OCI-LY7 (cell line): ENCODE data around the gene PGBD1. TPM values are rescaled to one million over a fixed set of nuclear protein-coding genes. Genes with fewer than 3 reads are reported as not detected.

ENCODE experiments used
- BruUV-seq: library from RNA; stranded (reverse); fragments of 400-500 nt; replicated peaks from 2 replicates; lab custom pipeline; 2021; lab: Mats Ljungman, UMichigan
- CTCF ChIA-PET: fragments of 300-600 bp; sonication (Branson Sonifier 250); formaldehyde crosslinking; loops from one replicate; lab custom pipeline; 2022; ENCODE audit warnings: antibody characterized with exemption; ENCODE audit not compliant: unreplicated experiment; lab: Charles Lee
- POLR2A ChIA-PET: fragments of 300-600 bp; sonication (Branson Sonifier 250); formaldehyde crosslinking; loops from one replicate; lab custom pipeline; 2022; ENCODE audit warnings: antibody characterized with exemption; lab: Charles Lee
- DNase-seq: peaks from one replicate; pipeline ENCODE4 v3.0.0-alpha.2; 2015; ENCODE audit warnings: low spot score
- H2AFZ ChIP-seq: fragments of 200-600 bp; sonication (generic), shearing (Covaris generic); 2 replicates; pipeline ENCODE4 v1.6.1; 2014; ENCODE audit warnings: mild to moderate bottlenecking, antibody characterized with exemption, low read length, moderate library complexity
- H3K27ac ChIP-seq: fragments of 200-600 bp; sonication (generic); 2 replicates; pipeline ENCODE4 v1.5.1; 2014; ENCODE audit warnings: mixed run types, low read depth, mild to moderate bottlenecking, moderate library complexity, low read length, inconsistent platforms; ENCODE audit not compliant: poor library complexity, severe bottlenecking
- H3K36me3 ChIP-seq: fragments of 200-600 bp; sonication (generic); 2 replicates; pipeline ENCODE4 v1.6.1; 2014; ENCODE audit warnings: mild to moderate bottlenecking, antibody characterized with exemption, low read length, moderate library complexity, mixed read lengths; ENCODE audit not compliant: insufficient read depth
- H3K4me1 ChIP-seq: fragments of 200-600 bp; sonication (generic); 2 replicates; pipeline ENCODE4 v1.5.1; 2014; ENCODE audit warnings: mild to moderate bottlenecking, low read length; ENCODE audit not compliant: insufficient read depth, poor library complexity, severe bottlenecking
- H3K4me2 ChIP-seq: fragments of 200-600 bp; sonication (generic); 2 replicates; pipeline ENCODE4 v1.6.1; 2014; ENCODE audit warnings: mild to moderate bottlenecking, low read length
- H3K4me3 ChIP-seq: fragments of 200-600 bp; sonication (generic); 2 replicates; pipeline ENCODE4 v1.5.1; 2014; ENCODE audit warnings: mild to moderate bottlenecking, low read depth, low read length; ENCODE audit not compliant: poor library complexity, severe bottlenecking
- H3K79me2 ChIP-seq: fragments of 200-600 bp; sonication (generic); 2 replicates; pipeline ENCODE4 v1.6.1; 2016; ENCODE audit warnings: low read depth, mild to moderate bottlenecking, low read length, moderate library complexity, mixed read lengths; ENCODE audit not compliant: insufficient read depth
- H3K9me2 ChIP-seq: fragments of 200-600 bp; sonication (generic); 2 replicates; pipeline ENCODE4 v1.6.1; 2016; ENCODE audit warnings: mild to moderate bottlenecking, low read length, mixed read lengths; ENCODE audit not compliant: insufficient read depth
- H3K9me3 ChIP-seq: fragments of 200-600 bp; sonication (generic); 2 replicates; pipeline ENCODE4 v1.6.1; 2014; ENCODE audit warnings: mild to moderate bottlenecking, mixed run types, low read length, mixed read lengths
- H4K20me1 ChIP-seq: fragments of 200-600 bp; sonication (generic); 2 replicates; pipeline ENCODE4 v1.6.1; 2014; ENCODE audit warnings: mild to moderate bottlenecking, antibody characterized with exemption, low read length, moderate library complexity, mixed read lengths; ENCODE audit not compliant: insufficient read depth
- CTCF ChIP-seq: fragments of 200-600 bp; sonication (generic); conservative IDR thresholded peaks from 2 replicates; pipeline ENCODE4 v1.5.1; 2014; ENCODE audit warnings: mild to moderate bottlenecking, antibody characterized with exemption, low read length, moderate library complexity, mixed read lengths
- EZH2phosphoT487 ChIP-seq: fragments of 200-600 bp; sonication (generic); IDR thresholded peaks from 2 replicates; pipeline ENCODE4 v1.6.1; 2018; ENCODE audit warnings: low read depth, borderline replicate concordance, mild to moderate bottlenecking, mixed run types, antibody characterized with exemption, low read length, moderate library complexity, mixed read lengths
- intact Hi-C: fragments of 100-400 bp; cut with micrococcal nuclease; formaldehyde crosslinking; loops from one replicate; pipeline ENCODE4 v1.10.0; 2022; ENCODE audit not compliant: unreplicated experiment
- total RNA-seq, 2 experiments: library from RNA; depleted of rRNA in 1 of 2; stranded (reverse); fragments of >200 nt in 1 of 2; shearing (Covaris generic) in 1 of 2; gene quantifications; 2 replicates each; pipeline ENCODE4 v1.2.3, GENCODE V29; 2014 to 2022

Gene PGBD1
- total RNA-seq, 2 experiments from 2014 or later: 1.6 to 3.3 TPM

GRCh38 chr6:28334286-28335039 is 53.1 kb downstream of the PGBD1 start:
- no peaks in the 10 kb centered on the region for H3K9me3 ChIP-seq
- BruUV-seq: no TSS peak
- intact Hi-C loops: no loop called here
- no peak overlapping the region for H3K27ac ChIP-seq
- H3K4me2 ChIP-seq: no peak overlapping the region
- H3K4me3 ChIP-seq: no peak overlapping the region
- H3K36me3 ChIP-seq: no peaks in the 10 kb centered on the region
- H3K79me2 ChIP-seq: no peaks in the 10 kb centered on the region
- no peaks in the 10 kb centered on the region for H3K9me2 ChIP-seq
- TF ChIP-seq CTCF: no peak
- TF ChIP-seq EZH2phosphoT487: no peak
- no peaks in the 10 kb centered on the region for H4K20me1 ChIP-seq
- H3K4me1 ChIP-seq: peaks cover 14% of the 10 kb centered on the region
- DNase-seq: no peak
- POLR2A ChIA-PET: interaction anchor here (2.8 kb wide), 1 partner anchor 13 kb away, joined by 9 read pairs; no protein-coding TSS in a partner anchor
- no peak overlapping the region for H2AFZ ChIP-seq
- CTCF ChIA-PET: no interaction called here

GRCh38 chr6:28335040-28335563 is 53.7 kb downstream of the PGBD1 start:
- peak overlapping the region; percentile 62; the same call in 1 of the 2 replicates for H2AFZ ChIP-seq
- H3K79me2 ChIP-seq: no peaks in the 10 kb centered on the region
- CTCF ChIA-PET: no interaction called here
- no TSS peak for BruUV-seq
- POLR2A ChIA-PET: interaction anchor here (2.8 kb wide), 1 partner anchor 13 kb away, joined by 9 read pairs; no protein-coding TSS in a partner anchor
- DNase-seq: no peak
- H3K36me3 ChIP-seq: no peaks in the 10 kb centered on the region
- intact Hi-C loops: no loop called here
- peak overlapping the region; percentile 65 for H3K4me3 ChIP-seq
- no peak for TF ChIP-seq CTCF
- no peak for TF ChIP-seq EZH2phosphoT487
- H3K9me2 ChIP-seq: no peaks in the 10 kb centered on the region
- H3K4me2 ChIP-seq: peak overlapping the region; percentile 89; the same call in 1 of the 2 replicates
- H3K4me1 ChIP-seq: peaks cover 14% of the 10 kb centered on the region
- no peak overlapping the region for H3K27ac ChIP-seq
- peaks cover 6% of the 10 kb centered on the region for H3K9me3 ChIP-seq
- no peaks in the 10 kb centered on the region for H4K20me1 ChIP-seq
